GM21723 (cell line): ENCODE measurements around the gene ZKSCAN8.
A peak's percentile ranks its signal among the peaks of the same experiment; 100 is the strongest.

Source experiments
- ATAC-seq: cut with Tn5 transposase; IDR thresholded peaks from one replicate; pipeline ENCODE4 v1.9.1; 2021; ENCODE audit warnings: mild to moderate bottlenecking, moderate library complexity; ENCODE audit not compliant: unreplicated experiment

ZKSCAN8 gene

DNA sequence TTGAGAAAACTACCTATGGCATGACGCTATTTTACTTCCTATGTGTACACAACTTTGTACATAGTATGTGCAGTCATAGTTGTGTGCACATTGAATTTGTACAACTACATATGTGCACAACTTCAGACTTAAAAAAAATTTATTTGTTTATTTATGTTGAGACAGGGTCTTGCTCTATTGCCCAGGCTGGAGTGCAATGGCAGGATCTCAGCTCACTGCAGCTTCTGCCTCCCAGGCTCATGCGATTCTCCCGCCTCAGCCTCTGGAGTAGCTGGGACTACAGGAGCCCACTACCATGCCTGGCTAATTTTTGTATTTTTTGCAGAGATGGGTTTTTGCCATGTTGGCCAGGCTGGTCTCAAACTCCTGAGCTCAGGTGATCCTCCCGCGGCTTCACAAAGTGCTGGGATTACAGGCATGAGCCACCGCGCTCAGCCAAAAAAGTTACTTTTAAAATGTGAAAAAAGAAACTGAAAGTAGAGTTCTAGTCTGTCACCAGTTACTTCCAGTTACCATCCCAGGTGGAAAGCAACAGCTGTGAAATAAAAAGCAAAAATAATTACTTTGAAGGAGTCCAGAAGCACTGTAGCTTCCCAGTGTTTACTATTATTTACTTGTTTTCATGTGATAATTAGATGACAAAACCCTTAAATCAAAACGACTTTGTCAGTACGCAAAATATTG, 1.7 kb upstream of the ZKSCAN8 start:
- ATAC-seq, result no peak

DNA sequence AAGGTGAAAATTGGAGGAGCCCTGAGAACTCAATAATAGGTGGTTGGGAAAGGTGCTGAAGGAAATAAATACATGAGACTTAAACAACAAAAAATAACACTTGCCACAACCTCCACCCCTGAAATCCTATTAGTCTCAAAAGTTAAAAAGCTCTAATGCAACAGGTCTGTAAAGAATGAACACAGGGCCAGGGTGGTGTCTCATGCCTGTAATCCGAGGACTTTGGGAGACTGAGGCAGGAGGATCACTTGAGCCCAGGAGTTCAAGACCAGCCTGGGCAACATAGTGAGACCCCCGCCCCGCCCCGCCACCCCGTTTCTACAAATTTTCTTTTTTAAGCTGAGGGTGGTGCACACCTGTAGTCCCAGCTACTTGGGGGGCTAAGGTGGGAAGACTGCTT, 1.1 kb upstream of the ZKSCAN8 start:
- ATAC-seq, result no peak

DNA sequence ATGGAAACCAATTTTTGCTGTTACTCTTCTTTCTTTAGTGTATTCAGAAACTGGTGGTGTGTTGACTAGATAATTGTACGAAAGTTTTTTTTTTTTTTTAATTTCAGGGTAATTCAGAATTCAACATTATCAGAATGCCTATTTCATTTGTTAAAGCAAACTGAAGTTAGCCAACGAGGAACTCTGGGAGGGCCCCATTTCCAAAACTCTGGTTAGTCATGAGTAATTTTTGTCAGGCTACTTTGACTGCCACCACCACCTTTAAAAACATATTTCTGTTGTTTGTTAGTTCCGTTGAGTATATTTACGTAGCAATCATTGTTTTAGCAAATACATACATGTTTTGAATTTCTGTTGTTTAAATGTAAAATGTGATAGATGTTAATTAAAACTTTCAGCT, 763 bp downstream of the ZKSCAN8 start:
- no peak for ATAC-seq

DNA sequence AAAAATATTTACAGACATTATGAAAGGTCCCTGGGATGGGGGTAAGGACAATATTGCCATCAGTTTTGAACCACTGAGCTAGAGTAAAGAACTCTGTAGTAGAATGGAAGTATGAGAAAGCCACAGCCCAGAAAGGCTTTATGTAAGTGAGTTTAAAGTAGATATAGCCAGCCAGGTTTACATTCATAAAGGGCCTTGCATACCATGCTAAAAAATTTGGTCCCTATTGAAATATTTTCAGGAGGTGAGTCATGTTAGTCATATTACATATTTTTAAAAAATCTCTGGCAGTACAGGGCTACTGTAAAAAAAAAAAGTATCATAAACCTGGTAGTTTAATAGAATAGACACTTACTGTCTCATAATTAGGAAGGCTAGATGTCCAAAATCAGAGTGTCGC, 3.5 kb downstream of the ZKSCAN8 start:
- ATAC-seq, result no peak

DNA sequence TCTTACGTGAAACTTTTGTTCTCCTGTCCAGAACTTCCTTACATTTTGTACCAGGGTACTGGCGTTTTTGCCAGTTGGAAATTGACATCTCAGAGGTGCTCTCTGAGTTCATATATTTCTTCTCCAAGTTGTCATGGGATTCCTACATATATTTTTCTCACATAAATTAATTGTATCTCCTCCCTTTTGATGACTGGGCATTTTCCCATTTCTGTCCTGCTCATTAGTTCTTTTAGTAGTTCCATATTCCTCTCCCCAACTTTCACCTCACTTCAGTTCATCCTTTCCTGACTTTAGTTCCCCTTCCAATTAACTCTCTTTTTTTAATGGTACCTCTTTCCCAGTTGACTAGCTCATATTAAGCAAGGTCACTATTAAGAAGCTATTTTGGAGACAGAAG, 10.8 kb downstream of the ZKSCAN8 start:
- ATAC-seq, result no peak

DNA sequence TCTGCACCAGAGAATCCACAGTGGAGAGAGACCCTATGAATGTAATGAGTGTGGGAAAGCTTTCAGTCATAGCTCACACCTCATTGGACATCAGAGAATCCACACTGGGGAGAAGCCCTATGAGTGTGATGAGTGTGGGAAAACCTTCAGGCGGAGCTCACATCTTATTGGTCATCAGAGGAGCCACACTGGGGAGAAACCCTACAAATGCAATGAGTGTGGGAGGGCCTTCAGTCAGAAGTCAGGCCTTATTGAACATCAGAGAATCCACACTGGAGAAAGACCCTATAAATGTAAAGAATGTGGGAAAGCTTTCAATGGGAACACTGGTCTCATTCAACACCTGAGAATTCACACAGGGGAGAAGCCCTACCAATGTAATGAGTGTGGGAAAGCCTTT, 11.9 kb downstream of the ZKSCAN8 start:
- ATAC-seq, result no peak

DNA sequence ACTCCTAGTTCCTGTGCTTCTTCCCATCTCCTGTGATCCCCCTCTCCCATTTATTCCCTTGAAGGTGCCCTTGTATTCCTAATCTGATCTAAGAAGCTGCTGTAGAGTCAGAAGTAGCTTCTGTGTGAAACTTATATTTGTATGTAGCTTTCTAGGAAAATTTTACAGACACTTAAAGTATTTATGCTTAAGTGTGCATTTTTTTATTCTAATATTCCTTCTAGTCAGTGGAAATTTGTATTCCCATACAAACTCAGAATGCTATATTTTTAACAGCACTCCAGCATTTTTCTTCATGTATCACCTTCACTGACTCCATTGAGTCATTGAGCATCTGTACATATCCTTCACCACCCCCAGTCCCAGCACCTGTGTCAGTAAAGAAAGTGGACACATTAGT, 12.7 kb downstream of the ZKSCAN8 start:
- ATAC-seq, result no peak

DNA sequence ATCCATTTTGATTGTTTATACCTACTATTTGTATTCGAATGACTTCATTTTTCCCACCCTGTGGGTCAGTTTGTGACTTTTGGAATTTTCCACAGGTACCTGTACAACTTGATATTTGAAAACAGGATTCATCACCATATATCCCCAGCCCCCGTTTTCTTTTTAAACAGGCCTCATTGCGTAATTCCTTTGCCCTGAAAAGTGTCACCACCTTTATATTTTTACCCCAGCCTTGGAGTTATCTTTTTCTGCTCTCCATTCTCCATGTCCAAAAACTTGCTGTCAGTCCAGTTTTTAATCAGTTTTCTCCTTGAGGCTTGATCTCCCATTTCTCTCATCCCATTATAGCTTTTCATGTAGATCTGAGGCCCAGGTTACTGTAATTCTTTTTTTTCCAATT, 16.6 kb downstream of the ZKSCAN8 start:
- no peak for ATAC-seq

DNA sequence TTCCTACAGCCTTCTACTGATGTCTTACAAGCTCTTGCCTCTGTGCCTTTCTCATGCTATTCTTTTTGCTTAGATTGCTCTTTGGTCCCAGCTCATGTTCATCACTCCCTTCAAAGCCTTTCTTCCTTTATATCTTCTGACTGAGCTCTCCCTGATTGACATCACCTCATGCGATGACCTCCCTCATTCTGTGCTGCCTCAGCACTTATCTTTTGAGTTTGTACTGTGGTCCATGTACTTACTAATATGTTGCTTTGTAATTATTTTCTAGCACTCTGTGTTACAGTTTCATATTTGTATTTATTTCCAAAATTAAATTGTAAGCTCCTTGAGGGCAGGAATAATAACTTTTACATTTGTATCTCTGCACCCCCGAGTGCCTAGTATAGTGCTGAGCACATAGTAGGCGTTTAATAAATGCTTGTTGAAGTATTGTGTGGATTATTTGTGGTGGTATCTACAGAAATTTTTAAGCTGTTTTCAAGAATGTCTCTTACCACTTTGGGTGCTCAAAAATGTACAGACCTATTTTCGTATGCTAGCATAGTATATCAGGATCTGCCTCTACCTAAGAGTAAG, 17.4 kb downstream of the ZKSCAN8 start:
- no peak for ATAC-seq

DNA sequence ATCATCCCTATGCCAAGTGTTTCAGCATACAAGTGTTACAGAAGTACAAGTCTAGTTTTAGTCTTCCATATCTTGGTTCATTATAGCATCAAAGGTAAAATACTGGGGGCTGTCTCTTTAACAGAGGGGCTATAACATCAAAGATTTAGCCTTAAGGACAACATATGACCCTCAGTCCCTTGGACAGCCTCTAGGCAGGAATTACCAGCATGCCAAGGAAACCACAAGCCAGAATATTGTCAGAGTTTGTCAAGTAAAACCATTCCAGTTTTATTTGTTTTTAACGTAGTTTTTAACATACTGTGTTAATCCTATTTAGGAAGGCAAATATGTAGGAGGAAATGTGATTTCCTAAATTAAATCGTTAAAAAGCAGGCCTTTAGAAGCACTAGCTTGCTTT, 18.6 kb downstream of the ZKSCAN8 start:
- ATAC-seq, result no peak

DNA sequence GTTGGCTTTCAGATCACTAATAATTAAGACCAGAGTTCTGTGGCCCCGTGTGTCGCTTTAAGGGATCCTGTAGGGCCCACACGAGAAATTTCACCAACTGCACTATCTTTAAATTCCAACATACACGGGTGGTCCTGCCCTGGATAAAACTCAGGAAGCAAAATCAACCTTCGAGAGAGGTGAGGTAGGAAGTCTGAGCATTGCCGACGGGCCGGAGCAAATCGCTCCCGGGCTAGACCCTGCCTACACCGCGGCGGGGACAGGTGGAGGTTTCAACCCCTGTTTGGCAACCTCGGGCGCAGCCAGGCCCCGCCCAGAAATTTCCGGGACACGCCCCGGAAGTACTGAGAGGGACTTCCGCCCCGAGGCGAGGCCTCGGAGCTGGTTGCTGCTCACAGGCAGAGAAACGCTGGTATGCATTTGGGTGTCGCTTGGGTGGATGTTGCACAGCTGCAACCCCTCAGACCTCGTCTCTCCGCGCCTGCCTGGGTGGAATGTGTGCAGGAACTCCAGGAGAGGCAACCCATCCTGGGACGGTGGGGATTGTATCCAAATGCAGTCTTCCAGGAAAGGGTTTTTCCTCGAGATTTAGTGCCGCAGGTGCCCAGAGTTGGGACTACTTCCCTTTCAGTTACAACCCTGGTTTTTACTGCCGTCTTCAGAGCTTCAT, 19.9 kb downstream of the ZKSCAN8 start:
- peak; percentile 97 for ATAC-seq

DNA sequence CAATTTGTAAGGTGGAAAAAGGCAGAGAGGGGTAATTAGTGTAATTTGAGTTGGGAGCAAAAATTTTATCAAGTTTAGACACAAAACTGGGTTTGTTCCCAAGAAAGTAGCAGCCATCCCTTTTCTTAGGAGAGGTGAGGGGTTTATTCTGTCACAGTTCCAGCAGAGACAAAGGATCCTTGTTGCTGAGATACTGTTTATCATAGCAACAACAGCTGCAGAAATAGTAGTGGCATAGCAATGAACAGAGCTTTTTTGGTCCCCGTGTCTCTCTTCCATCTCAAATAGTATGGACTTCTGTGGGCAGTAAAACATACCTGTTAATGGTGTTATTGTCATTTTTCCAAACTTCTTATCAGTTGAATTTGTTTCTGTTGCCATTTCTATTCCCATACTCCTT, 23.9 kb downstream of the ZKSCAN8 start:
- no peak for ATAC-seq

DNA sequence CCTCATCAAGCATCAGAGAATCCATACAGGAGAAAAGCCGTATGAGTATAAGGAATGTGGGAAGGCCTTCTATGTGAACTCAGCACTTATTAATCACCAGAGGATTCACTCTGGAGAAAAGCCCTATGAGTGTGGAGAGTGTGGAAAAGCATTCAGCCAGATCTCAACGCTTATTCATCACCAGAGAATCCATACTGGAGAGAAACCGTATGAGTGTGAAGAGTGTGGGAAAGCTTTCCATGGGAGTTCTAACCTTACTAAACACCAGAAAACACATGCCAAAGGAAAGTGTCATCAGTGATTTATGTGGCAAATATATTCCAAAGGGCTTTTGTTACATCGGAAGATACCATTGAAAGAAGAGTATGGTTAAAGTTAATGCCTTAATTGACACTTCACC, 25.4 kb downstream of the ZKSCAN8 start:
- ATAC-seq, result no peak

DNA sequence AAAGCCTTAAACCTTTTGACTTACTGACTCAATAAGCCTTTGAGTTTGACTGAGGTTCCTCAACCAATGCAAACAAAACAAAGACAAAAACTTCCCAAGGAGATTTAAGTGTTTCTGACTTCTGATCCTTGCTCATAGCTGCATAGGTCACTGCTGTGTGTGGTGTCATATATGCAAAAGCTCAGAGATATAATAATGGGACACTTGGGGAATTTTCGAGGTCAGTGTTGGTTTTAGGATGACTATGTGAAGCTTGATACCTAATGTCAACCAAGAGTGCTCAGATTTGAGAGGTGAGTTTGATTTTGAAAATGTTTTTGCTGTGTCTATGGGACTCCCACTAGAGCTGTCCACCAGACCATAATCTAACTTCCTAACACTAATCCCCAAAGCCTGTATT, 26.2 kb downstream of the ZKSCAN8 start:
- ATAC-seq, result no peak

DNA sequence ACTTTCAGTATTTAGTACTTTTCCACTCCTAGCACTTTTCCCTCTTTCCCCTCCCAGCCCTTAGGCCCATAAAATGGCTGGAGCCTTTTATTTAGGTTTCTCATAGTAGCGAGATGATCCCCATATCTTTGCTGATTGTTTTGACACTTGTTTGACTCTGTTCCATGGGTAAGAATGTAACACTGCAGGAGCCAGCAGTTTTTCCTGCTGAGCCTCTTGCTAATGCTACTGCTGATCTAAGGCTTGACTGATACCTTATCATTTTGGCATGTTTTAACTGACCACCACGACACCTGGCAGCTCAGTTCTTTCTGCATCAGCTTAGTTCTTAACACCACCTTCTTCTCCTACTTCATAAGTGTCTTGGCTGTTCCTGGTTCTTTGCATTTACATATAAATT, 29.6 kb downstream of the ZKSCAN8 start:
- no peak for ATAC-seq

DNA sequence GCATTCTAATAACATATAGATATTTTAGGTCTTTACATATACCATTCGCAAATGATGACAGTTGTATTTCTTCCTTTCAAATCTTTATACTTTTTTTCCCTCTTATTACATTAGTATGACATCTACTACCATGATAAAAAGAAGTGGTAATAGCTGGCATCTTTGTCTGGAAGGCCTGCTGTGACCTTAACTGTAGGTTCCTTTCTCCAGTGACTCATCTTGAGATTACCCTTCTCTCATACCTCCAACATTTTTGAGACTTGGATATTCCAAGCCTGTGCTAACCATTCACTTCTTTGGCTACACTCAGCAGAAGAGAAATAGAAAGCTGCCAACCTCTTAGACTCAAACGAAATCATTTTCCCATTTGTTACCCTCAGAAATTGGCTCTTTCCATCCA, 30.3 kb downstream of the ZKSCAN8 start:
- ATAC-seq, result no peak

DNA sequence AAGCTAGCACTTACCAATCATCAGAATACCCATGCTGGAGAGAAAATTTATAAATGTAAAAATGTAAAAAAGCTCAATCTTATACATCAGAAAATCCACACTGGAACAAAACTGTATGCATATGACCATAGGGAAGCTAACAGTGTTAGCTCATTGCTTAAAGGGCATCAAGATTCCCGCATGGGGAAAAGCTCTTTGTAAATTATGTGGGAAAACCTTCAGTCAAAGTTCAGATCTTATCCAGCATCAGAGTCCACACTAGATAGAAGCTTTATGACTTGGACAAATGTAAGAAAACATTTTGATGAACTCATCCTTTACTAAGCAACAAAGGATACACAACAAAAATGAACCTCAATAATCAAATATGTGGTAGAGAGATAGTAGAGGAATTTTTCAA, 34.7 kb downstream of the ZKSCAN8 start:
- no peak for ATAC-seq

DNA sequence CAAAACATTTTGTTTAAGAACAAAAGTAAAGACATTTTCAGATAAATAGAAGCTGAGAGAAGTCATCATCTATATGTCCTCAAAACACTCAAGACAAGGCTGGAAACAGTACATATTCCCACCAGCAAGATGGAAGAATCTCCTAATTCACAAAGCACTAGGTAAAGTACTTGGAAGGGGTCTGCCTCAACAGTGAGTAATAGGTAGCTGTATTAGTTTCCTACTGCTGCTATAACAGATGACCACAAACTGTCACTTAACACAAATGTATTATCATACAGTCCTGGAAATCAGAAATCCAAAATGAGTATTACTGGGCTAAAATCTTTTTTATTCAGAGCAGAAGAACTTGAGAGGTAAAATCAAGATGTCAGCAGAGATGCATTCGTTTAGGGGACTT, 40.6 kb downstream of the ZKSCAN8 start:
- ATAC-seq, result no peak

DNA sequence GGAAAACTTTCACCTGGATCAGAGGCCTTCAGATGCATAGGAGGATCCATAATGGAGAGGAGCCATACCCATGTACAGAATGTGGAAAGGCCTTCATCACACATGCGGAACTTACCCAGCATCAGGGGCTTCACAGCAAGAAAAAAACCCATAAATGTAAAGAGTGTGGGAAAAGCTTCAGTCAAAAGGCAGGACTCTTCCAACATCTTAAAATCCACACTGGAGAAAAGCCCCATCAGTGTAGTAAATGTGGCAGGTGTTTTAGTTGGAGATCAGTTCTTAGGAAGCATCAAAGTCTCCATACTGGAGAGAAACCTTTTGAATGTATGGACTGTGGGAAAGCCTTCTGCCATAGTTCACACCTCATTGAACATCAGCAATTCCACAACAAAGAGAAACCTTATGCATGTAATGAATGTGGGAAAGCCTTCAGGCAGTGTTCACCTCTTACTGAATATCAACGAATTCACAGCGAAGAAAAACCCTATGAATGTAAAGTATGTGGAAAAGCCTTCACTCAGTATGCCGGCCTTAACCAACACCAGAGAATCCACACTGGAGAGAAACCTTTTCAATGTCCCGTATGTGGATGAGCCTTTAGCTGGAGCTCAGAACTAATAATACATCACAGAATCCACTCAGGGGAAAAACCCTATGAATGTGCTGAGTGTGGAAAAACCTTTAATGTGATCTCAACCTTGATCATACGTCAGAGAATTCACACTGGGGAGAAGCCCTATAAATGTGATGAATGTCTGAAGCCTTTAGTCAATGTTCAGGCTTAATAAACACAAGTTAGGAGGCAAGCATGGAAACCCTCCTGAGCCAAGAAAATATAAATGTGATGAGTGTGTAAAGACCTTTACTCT, 46.7 kb downstream of the ZKSCAN8 start:
- no peak for ATAC-seq

DNA sequence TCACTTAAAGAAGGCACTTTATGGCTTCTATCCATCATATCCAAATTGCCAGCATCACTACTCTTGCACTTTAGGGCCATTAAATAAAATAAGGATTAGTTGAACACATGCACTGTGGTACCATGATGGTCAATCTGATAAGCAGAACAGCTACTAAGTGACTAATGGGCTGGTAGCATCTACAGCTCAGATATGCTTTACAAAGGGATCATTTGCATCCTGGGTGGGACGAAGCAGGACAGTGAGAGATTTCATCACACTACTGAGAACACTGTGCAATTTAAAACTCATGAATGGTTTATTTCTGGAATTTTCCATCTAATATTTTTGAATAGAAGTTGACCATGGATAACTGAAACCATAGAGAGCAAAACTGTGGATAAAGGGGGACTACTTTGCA, 58.3 kb downstream of the ZKSCAN8 start:
- no peak for ATAC-seq

DNA sequence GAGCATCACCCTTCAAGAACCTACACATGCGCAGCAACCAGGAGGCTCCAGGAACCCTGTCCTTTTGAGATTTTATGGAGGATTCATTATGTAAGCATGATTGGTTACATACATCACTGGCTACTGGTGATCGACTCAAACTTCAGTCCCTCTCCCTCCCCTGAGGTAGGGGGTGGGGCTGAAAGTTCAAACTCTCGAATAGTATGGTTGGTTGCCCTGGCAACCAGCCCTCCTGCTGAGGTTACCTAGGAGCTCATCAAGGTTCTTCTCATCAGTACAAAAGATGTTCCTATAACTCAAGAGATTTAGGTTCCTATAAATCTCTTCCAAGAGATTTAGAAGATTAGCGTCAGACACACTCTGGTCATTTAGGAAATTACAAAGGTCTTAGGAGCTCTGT, 61.5 kb downstream of the ZKSCAN8 start:
- ATAC-seq, result no peak

DNA sequence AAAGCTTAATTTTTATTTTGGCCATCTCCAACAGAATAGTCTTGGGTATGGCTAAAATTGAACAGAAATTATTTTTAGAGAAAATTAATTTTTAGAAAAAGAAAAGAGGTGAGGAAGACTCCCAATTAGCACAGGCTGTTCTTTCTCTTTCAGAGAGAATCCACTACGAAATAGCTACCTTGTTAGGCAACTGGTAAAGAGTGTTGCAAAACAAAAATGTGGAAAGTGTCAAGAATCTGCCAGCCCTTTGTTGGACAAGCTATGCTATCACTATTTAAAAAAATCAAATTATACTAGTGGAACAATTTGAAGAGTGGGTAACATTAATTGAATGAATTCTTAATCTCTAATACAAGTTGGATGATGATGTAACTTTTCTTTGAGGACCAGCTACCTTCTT, 64.2 kb downstream of the ZKSCAN8 start:
- no peak for ATAC-seq
